Prostate gland (tissue), 2 donors: ENCODE data around the gene FAM110D. TPM values are rescaled to one million over a fixed set of nuclear protein-coding genes. Genes with fewer than 3 reads are reported as not detected.

Experiments
- DNase-seq: peaks from one replicate; pipeline ENCODE4 v3.0.0-alpha.2; 2019; ENCODE audit warnings: low spot score
- H3K27ac ChIP-seq, 2 donors: fragments of 200-600 bp; sonication (generic); 2 replicates each; pipeline ENCODE4 v1.5.1; 2017 to 2019
- H3K27me3 ChIP-seq: fragments of 200-600 bp; sonication (generic); replicated peaks from 2 replicates; pipeline ENCODE4 v1.5.1; 2019; ENCODE audit not compliant: insufficient read depth
- H3K36me3 ChIP-seq, 2 donors: fragments of 200-600 bp; sonication (generic); 1 replicate in 1 of 2; 2 replicates in 1 of 2; pipeline versions ENCODE4 v1.5.1 to v1.8.1; 2017 to 2019
- H3K4me1 ChIP-seq: fragments of 200-600 bp; sonication (generic); replicated peaks from 2 replicates; pipeline ENCODE4 v1.5.1; 2019
- H3K4me3 ChIP-seq, 2 donors: fragments of 200-600 bp; sonication (generic); 2 replicates each; pipeline ENCODE4 v1.5.1; 2017 to 2019
- H3K9me3 ChIP-seq: fragments of 200-600 bp; sonication (generic); 2 replicates; pipeline ENCODE4 v1.5.1; 2017
- POLR2A ChIP-seq: fragments of 450-650 bp; IDR thresholded peaks from one replicate; pipeline ENCODE4 v1.6.1; 2016; ENCODE audit warnings: antibody characterized with exemption, mild to moderate bottlenecking
- POLR2AphosphoS5 ChIP-seq: sonication (generic); formaldehyde crosslinking; IDR thresholded peaks from one replicate; pipeline ENCODE4 v1.6.1; 2017; ENCODE audit warnings: antibody characterized with exemption
- WGBS: methylation state at CpG from one replicate; pipeline ENCODE4 v1.1.5; 2018; 5-methylcytosine and 5-hydroxymethylcytosine counted together
- intact Hi-C: fragments of 100-400 bp; cut with DNase I; formaldehyde crosslinking; loops from one replicate; pipeline ENCODE4 v1.14.2; 2022
- total RNA-seq, 2 donors: library from RNA; depleted of rRNA; stranded (reverse); fragments of >200 nt; gene quantifications; one replicate each; pipeline ENCODE4 v1.1.0, GENCODE V29; 2016
- TF ChIP-seq, protein P1 (sequence below), 4 experiments: fragments of 200-600 bp in 2 of 4; fragments of 450-650 bp in 2 of 4; sonication (generic) in 2 of 4; IDR thresholded peaks; 1 replicate in 3 of 4; 2 replicates in 1 of 4; pipeline ENCODE4 v1.5.1; 2016 to 2019; ENCODE audit warnings: antibody characterized with exemption in 4 of 4, mild to moderate bottlenecking in 2 of 4, moderate library complexity in 2 of 4

FAM110D gene
- total RNA-seq, 2 donors from 2014 or later, result 3.8 to 5.9 TPM

DNA sequence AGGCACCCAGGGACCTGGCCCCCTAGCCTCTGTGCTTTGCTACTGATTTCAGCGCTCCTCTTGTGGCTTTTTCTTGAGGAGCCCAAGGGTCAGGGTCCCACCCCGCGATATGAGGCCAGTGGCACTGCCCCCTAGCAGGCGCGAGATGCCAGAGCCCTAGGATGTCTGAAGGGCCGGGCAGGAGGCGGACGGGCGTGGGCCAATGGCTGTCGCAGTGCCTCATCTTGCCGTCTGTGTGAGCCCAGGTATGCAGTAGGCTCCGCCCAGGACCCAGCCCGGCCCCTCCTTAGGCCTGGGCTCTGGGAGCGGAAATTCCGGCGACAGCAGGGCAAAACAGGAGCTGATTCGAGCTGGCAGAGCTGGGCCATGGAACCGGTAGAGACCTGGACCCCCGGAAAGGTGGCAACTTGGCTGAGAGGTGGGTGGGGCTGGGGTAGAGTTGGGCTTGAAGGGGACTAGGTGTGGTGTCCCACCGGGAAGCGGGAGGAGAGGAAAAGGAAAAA lies 18.4 kb downstream of the FAM110D start, which contains the start of gene CNKSR1:
Gene CNKSR1, plus strand, starts transcription at position 310 of the 503 bp plus-strand sequence. Its CDS starts 57 bp downstream, at position 367.
- H3K4me1 ChIP-seq, result no peaks in the 10 kb centered on the region
- H3K27ac ChIP-seq, result peak within 1 kb of the TSS; percentile 35 to 54
- intact Hi-C loops, result no loop called here
- peak within 1 kb of the TSS; percentile 29 to 43 for H3K4me3 ChIP-seq
- H3K27me3 ChIP-seq, result no peaks in the 10 kb centered on the region
- no peaks in the 10 kb centered on the region for H3K36me3 ChIP-seq
- WGBS, result 25% methylated on average over 21 of the region's 21 CpGs
- TF ChIP-seq POLR2A (peak; percentile 44), POLR2AphosphoS5 (peak; percentile 68)
- TF ChIP-seq, protein P1, sequence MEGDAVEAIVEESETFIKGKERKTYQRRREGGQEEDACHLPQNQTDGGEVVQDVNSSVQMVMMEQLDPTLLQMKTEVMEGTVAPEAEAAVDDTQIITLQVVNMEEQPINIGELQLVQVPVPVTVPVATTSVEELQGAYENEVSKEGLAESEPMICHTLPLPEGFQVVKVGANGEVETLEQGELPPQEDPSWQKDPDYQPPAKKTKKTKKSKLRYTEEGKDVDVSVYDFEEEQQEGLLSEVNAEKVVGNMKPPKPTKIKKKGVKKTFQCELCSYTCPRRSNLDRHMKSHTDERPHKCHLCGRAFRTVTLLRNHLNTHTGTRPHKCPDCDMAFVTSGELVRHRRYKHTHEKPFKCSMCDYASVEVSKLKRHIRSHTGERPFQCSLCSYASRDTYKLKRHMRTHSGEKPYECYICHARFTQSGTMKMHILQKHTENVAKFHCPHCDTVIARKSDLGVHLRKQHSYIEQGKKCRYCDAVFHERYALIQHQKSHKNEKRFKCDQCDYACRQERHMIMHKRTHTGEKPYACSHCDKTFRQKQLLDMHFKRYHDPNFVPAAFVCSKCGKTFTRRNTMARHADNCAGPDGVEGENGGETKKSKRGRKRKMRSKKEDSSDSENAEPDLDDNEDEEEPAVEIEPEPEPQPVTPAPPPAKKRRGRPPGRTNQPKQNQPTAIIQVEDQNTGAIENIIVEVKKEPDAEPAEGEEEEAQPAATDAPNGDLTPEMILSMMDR (IDR thresholded peaks at IDR 0.05), result peak in 1 of 4 experiments; percentile 38
- DNase-seq, result peak; percentile 73
- H3K9me3 ChIP-seq, result no peaks in the 10 kb centered on the region

DNA sequence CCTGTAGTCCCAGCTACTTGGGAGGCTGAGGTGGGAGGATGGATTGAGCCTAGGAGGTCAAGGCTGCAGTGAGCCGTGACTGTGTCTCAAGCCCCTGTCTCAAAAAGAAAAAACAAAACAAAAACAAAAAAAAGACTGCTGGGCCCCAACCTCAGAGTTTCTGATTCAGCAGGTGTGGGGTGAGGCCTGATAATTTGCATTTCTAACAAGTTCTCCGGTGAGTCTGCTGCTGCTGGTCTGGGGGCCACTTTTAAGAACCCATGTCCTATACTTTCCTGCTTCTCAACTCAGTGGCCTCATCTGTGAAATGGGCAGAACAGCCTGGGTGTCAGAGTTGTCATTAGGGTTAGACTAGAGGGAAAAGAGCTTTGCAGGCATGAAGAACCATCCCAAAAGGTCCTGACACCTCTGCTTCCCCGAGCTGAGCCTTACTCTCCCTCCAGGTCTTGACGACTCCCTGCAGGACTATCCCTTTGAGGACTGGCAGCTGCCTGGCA lies 21.2 kb downstream of the FAM110D start:
- no peak for TF ChIP-seq POLR2AphosphoS5
- TF ChIP-seq, protein P1 (IDR thresholded peaks at IDR 0.05), result no peak
- no peak for TF ChIP-seq POLR2A
- H3K36me3 ChIP-seq, result no peaks in the 10 kb centered on the region
- no peaks in the 10 kb centered on the region for H3K27me3 ChIP-seq
- DNase-seq, result no peak
- intact Hi-C loops, result no loop called here
- no peak overlapping the region for H3K4me3 ChIP-seq
- H3K27ac ChIP-seq, result no peak overlapping the region
- H3K4me1 ChIP-seq, result no peaks in the 10 kb centered on the region
- WGBS, result 78% methylated on average over 4 of the region's 4 CpGs
- H3K9me3 ChIP-seq, result no peaks in the 10 kb centered on the region

DNA sequence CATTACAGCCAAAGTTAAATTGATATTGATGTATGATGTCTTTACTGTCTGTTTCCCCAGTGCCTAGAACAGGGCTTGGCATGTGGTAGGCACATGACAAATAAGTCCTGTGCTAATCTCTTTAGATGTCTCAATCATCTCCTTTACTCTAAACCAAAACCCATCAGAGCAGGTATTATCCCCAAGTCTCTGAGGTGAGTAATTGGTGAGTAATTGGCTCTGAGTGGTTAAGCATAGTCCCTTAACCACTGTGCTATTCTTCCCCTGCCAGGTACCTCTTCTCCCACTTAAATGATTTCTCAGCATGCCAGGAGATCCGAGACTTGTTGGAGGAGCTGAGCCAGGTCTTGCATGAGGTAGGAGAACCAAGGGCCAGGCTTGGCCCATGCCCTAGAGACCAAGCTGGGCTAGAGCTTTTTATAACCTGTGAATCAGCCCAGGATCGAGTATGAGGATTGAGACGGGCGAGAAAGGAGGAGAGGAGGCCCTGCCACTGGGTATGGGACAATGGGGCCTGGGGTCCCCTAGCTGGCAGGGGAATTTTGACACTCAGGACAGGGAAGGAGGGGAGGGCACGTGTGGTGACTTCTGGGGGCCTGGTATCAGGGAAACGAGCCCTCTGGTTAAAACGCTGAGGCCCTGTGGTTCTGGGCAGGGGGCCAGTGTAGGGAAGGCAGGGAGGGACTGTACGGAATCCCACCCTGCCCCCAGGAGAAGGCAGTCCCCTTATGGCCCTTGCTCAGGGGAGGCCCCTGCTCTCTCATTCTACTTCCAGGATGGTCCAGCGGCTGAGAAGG lies 22.9 kb downstream of the FAM110D start:
- H3K9me3 ChIP-seq, result no peaks in the 10 kb centered on the region
- H3K4me1 ChIP-seq, result no peaks in the 10 kb centered on the region
- TF ChIP-seq, protein P1 (IDR thresholded peaks at IDR 0.05), result no peak
- TF ChIP-seq POLR2A (no peak), POLR2AphosphoS5 (no peak)
- H3K27me3 ChIP-seq, result no peaks in the 10 kb centered on the region
- no peak overlapping the region for H3K4me3 ChIP-seq
- no peak for DNase-seq
- intact Hi-C loops, result no loop called here
- no peak overlapping the region for H3K27ac ChIP-seq
- 66% methylated on average over 9 of the region's 9 CpGs for WGBS
- H3K36me3 ChIP-seq, result no peaks in the 10 kb centered on the region

DNA sequence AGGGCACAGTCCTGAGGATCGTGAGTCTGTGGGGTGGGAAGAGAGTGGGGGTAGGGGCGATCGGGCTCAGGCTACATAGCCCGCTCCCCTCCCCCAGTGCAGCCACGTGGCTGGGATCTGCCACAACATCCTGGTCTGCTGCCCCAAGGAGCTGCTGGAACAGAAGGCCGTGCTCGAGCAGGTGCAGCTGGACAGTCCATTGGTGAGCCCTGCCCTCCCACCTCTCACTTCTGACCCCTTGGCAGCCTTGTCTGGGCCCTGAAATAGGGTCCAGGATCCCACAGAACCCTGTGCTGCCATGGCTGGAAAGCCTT lies 23.5 kb downstream of the FAM110D start:
- TF ChIP-seq POLR2A (no peak), POLR2AphosphoS5 (no peak)
- TF ChIP-seq, protein P1 (IDR thresholded peaks at IDR 0.05), result no peak
- H3K4me3 ChIP-seq, result no peak overlapping the region
- H3K27ac ChIP-seq, result no peak overlapping the region
- WGBS, result 83% methylated on average over 1 of the region's 7 CpGs
- no peaks in the 10 kb centered on the region for H3K9me3 ChIP-seq
- intact Hi-C loops, result no loop called here
- H3K36me3 ChIP-seq, result no peaks in the 10 kb centered on the region
- DNase-seq, result no peak
- no peaks in the 10 kb centered on the region for H3K4me1 ChIP-seq
- H3K27me3 ChIP-seq, result no peaks in the 10 kb centered on the region
